IMR-90 (cell line): ENCODE data around the gene OR4D11.

Experiments used
- MAZ ChIP-seq: IDR thresholded peaks from 2 replicates; pipeline ENCODE4 v1.6.1; 2012; ENCODE audit warnings: low read depth, mild to moderate bottlenecking, low read length, improper control_type of control experiment, moderate library complexity, borderline replicate concordance
- POLR2A ChIP-seq: IDR thresholded peaks from 2 replicates; pipeline ENCODE4 v1.6.1; 2012; ENCODE audit warnings: mild to moderate bottlenecking, low read depth, low read length
- TF ChIP-seq, protein P1 (sequence below): conservative IDR thresholded peaks from 2 replicates; pipeline ENCODE4 v1.5.1; 2012; ENCODE audit warnings: mild to moderate bottlenecking, low read depth, low read length, improper control_type of control experiment

DNA sequence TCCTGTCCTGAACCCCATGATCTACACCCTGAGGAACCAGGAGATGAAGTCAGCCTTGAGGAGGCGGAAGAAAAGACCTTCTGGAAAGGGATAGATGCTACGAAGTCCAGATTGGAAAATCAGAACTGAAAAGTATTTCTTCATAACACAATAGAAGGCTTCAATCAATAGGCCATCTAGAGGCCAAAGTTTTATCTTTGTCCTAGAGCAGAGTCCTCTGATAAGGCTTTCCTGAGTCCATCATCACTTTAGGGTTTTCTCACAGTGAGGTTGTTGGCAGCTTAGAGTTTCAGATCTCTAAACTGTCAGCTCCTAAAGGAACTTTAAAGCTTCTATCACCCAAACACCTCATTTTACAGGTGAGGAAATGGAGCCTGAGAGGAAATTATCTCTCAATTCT lies 29.2 kb downstream of the OR4D11 start:
- TF ChIP-seq, protein P1, sequence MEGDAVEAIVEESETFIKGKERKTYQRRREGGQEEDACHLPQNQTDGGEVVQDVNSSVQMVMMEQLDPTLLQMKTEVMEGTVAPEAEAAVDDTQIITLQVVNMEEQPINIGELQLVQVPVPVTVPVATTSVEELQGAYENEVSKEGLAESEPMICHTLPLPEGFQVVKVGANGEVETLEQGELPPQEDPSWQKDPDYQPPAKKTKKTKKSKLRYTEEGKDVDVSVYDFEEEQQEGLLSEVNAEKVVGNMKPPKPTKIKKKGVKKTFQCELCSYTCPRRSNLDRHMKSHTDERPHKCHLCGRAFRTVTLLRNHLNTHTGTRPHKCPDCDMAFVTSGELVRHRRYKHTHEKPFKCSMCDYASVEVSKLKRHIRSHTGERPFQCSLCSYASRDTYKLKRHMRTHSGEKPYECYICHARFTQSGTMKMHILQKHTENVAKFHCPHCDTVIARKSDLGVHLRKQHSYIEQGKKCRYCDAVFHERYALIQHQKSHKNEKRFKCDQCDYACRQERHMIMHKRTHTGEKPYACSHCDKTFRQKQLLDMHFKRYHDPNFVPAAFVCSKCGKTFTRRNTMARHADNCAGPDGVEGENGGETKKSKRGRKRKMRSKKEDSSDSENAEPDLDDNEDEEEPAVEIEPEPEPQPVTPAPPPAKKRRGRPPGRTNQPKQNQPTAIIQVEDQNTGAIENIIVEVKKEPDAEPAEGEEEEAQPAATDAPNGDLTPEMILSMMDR: no peak
- TF ChIP-seq MAZ (no peak), POLR2A (no peak)
